ENCODE measurements around the gene TARBP1. TPM values are rescaled to one million over a fixed set of nuclear protein-coding genes. Genes with fewer than 3 reads are reported as not detected.

TARBP1 gene
- total RNA-seq, 1 experiment from 2014 or later = 45.5 TPM

- intact Hi-C loops (cut with micrococcal nuclease) = no loop called here
- no peaks in the 10 kb centered on the region for H3K36me3 Mint-ChIP-seq (ENCODE audit: insufficient read depth, unreplicated experiment)
- no peak for TF ChIP-seq CTCF (IDR thresholded peaks at IDR 0.05; ENCODE audit: unreplicated experiment)
- no peak overlapping the region for H3K4me3 Mint-ChIP-seq (ENCODE audit: unreplicated experiment)
- H3K27me3 Mint-ChIP-seq (ENCODE audit: insufficient read depth, unreplicated experiment) = no peaks in the 10 kb centered on the region
- BruUV-seq (replicated peaks) = no TSS peak
- no peak overlapping the region for H3K27ac Mint-ChIP-seq (ENCODE audit: low read depth, unreplicated experiment)
- ChIA-PET POLR2A (interaction anchor here (0.9 to 2.2 kb wide), 4 partner anchors 17 to 197 kb away, joined by 3 to 11 read pairs (median 4); no protein-coding TSS in a partner anchor), CTCF (interaction anchor here (0.6 to 1.7 kb wide), 5 partner anchors 11 to 40 kb away, joined by 3 to 6 read pairs (median 4); no protein-coding TSS in a partner anchor)
- DNase-seq (ENCODE audit: unreplicated experiment) = no peak
- no peaks in the 10 kb centered on the region for H3K9me3 Mint-ChIP-seq (ENCODE audit: unreplicated experiment)
- H3K4me1 Mint-ChIP-seq (ENCODE audit: insufficient read depth, unreplicated experiment) = peaks cover 15% of the 10 kb centered on the region
These were observed 47.9 kb upstream of the TARBP1 start for GRCh38 chr1:234526922-234527321.

- DNase-seq (ENCODE audit: unreplicated experiment) = no peak
- Mint-ChIP-seq H3K27me3 (ENCODE audit: insufficient read depth, unreplicated experiment) (no peaks in the 10 kb centered on the region), H3K4me1 (ENCODE audit: insufficient read depth, unreplicated experiment) (peaks cover 16% of the 10 kb centered on the region), H3K36me3 (ENCODE audit: insufficient read depth, unreplicated experiment) (no peaks in the 10 kb centered on the region), H3K9me3 (ENCODE audit: unreplicated experiment) (no peaks in the 10 kb centered on the region), H3K27ac (ENCODE audit: low read depth, unreplicated experiment) (peak overlapping the region; percentile 76), H3K4me3 (ENCODE audit: unreplicated experiment) (no peak overlapping the region)
- intact Hi-C loops (cut with micrococcal nuclease) = no loop called here
- no peak for TF ChIP-seq CTCF (IDR thresholded peaks at IDR 0.05; ENCODE audit: unreplicated experiment)
- POLR2A ChIA-PET = interaction anchor here (0.6 to 2.2 kb wide), 5 partner anchors 12 to 473 kb away, joined by 3 to 11 read pairs (median 4); no protein-coding TSS in a partner anchor
- CTCF ChIA-PET = interaction anchor here (0.6 to 1.4 kb wide), 6 partner anchors 8 to 1850 kb away, joined by 3 to 6 read pairs (median 4); no protein-coding TSS in a partner anchor
- no TSS peak for BruUV-seq (replicated peaks)
These were observed 46.3 kb upstream of the TARBP1 start for GRCh38 chr1:234525099-234525799.

- no TSS peak for BruUV-seq (replicated peaks)
- ChIA-PET POLR2A (interaction anchor here (1.1 to 1.5 kb wide), 5 partner anchors 12 to 639 kb away, joined by 3 to 12 read pairs (median 4); partner anchors contain the start of gene RBM34), CTCF (interaction anchor here (0.6 to 1.6 kb wide), 7 partner anchors 12 to 1281 kb away, joined by 3 to 9 read pairs (median 3); no protein-coding TSS in a partner anchor)
- Mint-ChIP-seq H3K36me3 (ENCODE audit: insufficient read depth, unreplicated experiment) (no peaks in the 10 kb centered on the region), H3K9me3 (ENCODE audit: unreplicated experiment) (no peaks in the 10 kb centered on the region), H3K27ac (ENCODE audit: low read depth, unreplicated experiment) (no peak overlapping the region), H3K4me1 (ENCODE audit: insufficient read depth, unreplicated experiment) (peaks cover 28% of the 10 kb centered on the region), H3K4me3 (ENCODE audit: unreplicated experiment) (no peak overlapping the region), H3K27me3 (ENCODE audit: insufficient read depth, unreplicated experiment) (no peaks in the 10 kb centered on the region)
- no peak for TF ChIP-seq CTCF (IDR thresholded peaks at IDR 0.05; ENCODE audit: unreplicated experiment)
- no peak for DNase-seq (ENCODE audit: unreplicated experiment)
- intact Hi-C loops (cut with micrococcal nuclease) = no loop called here
These were observed 42.9 kb upstream of the TARBP1 start for GRCh38 chr1:234521836-234522235.
